ENCODE measurements around the gene GPR35. TPM values are rescaled to one million over a fixed set of nuclear protein-coding genes. Genes with fewer than 3 reads are reported as not detected.

Gene GPR35
- polyA plus RNA-seq, 1 experiment = 0.06 TPM

DNA sequence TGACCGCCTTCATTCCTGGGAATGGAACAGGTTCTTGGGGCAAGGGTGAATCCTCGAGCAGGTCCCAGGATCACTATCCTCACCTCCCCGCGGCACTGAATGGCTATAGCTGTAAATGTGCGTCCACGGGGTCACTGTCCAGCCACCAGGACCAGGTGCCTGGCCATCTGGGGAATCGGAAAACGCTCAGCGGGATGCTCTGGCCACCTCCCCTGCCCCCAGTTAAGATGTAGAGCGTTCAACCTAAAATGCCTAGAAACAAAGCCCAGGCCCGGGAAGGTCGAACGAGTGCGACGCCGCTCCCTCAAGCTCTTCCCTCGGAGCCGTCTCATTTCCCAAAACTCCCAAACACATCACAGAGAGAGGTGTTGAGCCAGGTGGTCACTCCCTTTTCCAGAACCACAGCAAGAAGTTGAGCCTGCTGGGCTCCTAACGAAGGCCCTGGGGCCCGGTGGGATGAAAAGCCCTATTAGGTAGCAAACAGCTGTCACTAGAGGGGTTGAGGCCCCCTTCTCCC lies 39.5 kb upstream of the GPR35 start:
- ChIA-PET POLR2A (interaction anchor here (0.5 to 2.9 kb wide), 8 partner anchors 10 to 450 kb away, joined by 3 to 22 read pairs (median 4); partner anchors contain the start of genes DUSP28 and RNPEPL1), CTCF (interaction anchor here (3.3 to 4.0 kb wide), 2 partner anchors 20 to 71 kb away, joined by 22 to 31 read pairs; no protein-coding TSS in a partner anchor)
- DNase-seq (ENCODE audit: low read depth, low spot score) = no peak
- H3K27me3 ChIP-seq (ENCODE audit: control insufficient read depth, insufficient read depth, low read length) = no peaks in the 10 kb centered on the region
- TF ChIP-seq CTCF (IDR thresholded peaks at IDR 0.05; ENCODE audit: low read depth, low read length) = no peak
- H3K4me3 ChIP-seq (ENCODE audit: low read depth, low read length) = peak overlapping the region; percentile 99
- no peaks in the 10 kb centered on the region; the same call in 1 of the 2 replicates for H3K9me3 ChIP-seq (ENCODE audit: control insufficient read depth, insufficient read depth, low read length)
- peak overlapping the region; percentile 78 for H3K27ac ChIP-seq (ENCODE audit: low read depth, low read length)

DNA sequence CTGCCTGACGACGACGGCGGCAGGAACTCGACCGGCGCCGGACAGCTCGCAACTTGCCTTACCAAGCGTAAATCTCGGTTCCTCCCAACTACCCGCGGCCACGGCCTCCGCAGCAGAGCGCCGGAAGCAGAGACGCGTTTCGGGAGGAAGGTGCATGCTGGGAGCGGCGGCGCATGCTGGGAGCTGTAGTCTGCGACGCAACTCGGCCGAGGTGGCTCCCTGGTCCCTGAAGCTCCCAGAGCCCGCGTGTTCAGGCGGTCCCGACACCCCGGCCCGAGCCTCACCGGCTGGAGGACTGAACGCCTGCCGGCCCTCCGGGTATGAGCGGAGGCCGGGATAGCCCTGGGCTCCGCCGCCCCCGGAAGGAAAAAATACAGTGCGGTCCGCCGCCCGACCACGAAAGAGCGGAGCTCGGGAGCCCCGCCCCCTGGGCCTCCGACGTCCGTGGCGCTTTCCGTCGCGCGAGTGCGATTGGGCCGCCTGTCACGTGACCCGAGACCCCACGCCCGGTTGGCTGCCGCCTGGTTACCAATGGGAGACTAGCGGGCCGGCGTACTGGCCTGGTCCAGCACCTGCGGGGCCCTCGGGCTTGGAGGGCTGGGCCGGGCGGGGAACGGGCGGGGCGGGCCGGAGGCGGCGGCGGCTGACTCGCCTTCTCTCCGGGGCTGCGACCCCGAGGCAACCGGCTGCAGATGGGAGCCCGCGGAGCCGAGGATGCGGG lies 38.9 kb upstream of the GPR35 start, which contains the start of gene CAPN10:
CAPN10 (plus strand) TSS at position 537 of the 721 bp plus-strand sequence; CDS start at position 715, 178 bp downstream.
- H3K4me3 ChIP-seq (ENCODE audit: low read depth, low read length) = peak within 1 kb of the TSS; percentile 99

DNA sequence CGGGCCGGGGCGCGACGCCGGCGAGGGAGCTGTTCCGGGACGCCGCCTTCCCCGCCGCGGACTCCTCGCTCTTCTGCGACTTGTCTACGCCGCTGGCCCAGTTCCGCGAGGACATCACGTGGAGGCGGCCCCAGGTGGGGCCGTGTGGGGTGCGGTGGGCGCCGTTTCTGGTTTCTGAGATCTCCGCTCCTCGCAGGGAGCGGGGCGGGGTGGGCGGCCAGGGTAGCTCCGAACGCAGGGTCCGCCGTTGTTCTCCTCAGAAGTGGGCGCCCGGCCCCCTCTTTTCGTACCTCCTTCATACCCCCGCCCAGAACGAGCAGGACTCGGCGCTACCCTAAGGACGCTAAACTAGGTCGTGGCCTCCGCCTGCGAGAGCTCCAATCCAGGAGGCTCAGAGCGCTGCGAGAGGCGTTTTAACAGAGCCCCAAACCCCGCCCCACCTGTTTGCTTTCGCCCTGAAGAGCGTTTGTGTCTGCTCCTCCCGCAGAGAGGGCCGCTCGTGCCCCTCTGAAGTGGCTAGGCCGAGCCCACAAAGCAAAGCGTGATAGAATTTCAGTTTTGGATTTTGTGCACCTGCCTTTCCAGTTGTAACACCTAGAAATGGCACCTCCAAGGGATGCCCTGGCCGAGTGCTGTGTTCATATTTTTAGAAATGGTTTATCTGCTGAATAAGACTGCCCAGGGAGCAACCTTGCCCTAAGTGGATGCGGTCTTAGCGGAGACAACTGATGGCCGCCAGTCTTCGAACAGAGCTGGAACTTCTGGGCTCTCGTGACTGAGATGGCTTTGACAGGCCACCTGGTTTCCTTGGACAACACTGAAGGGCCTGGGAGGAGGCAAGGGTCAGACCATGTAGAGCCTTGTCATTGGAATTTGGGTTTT lies 38.1 kb upstream of the GPR35 start:
- no peak overlapping the region for H3K27ac ChIP-seq (ENCODE audit: low read depth, low read length)
- ChIA-PET CTCF (interaction anchor here (3.3 to 4.0 kb wide), 2 partner anchors 21 to 73 kb away, joined by 22 to 31 read pairs; no protein-coding TSS in a partner anchor), POLR2A (interaction anchor here (0.9 to 2.9 kb wide), 6 partner anchors 11 to 253 kb away, joined by 3 to 22 read pairs (median 9); partner anchors contain the start of genes DUSP28 and RNPEPL1)
- no peak for DNase-seq (ENCODE audit: low read depth, low spot score)
- no peak for TF ChIP-seq CTCF (IDR thresholded peaks at IDR 0.05; ENCODE audit: low read depth, low read length)
- no peaks in the 10 kb centered on the region; the same call in 1 of the 2 replicates for H3K9me3 ChIP-seq (ENCODE audit: control insufficient read depth, insufficient read depth, low read length)
- H3K27me3 ChIP-seq (ENCODE audit: control insufficient read depth, insufficient read depth, low read length) = no peaks in the 10 kb centered on the region
- peak overlapping the region; percentile 99 for H3K4me3 ChIP-seq (ENCODE audit: low read depth, low read length)

More for the DNA sequence above, 38.9 kb upstream of the GPR35 start, which contains the start of gene CAPN10:
- TF ChIP-seq CTCF (IDR thresholded peaks at IDR 0.05; ENCODE audit: low read depth, low read length) = no peak
- ChIA-PET CTCF (interaction anchor here (3.3 to 4.0 kb wide), 2 partner anchors 20 to 72 kb away, joined by 22 to 31 read pairs; no protein-coding TSS in a partner anchor), POLR2A (interaction anchor here (0.5 to 2.9 kb wide), 9 partner anchors 10 to 451 kb away, joined by 3 to 22 read pairs (median 5); partner anchors contain the start of genes DUSP28 and RNPEPL1)
- Histone ChIP-seq H3K27me3 (ENCODE audit: control insufficient read depth, insufficient read depth, low read length) (no peaks in the 10 kb centered on the region), H3K9me3 (ENCODE audit: control insufficient read depth, insufficient read depth, low read length) (no peaks in the 10 kb centered on the region; the same call in 1 of the 2 replicates), H3K27ac (ENCODE audit: low read depth, low read length) (peak within 1 kb of the TSS; percentile 78)
- peak; percentile 78 for DNase-seq (ENCODE audit: low read depth, low spot score)

GRCh38 chr2:240588006-240588655 lies 37.1 kb upstream of the GPR35 start:
- Histone ChIP-seq H3K27me3 (ENCODE audit: control insufficient read depth, insufficient read depth, low read length) (no peaks in the 10 kb centered on the region), H3K27ac (ENCODE audit: low read depth, low read length) (no peak overlapping the region), H3K4me3 (ENCODE audit: low read depth, low read length) (peak overlapping the region; percentile 99), H3K9me3 (ENCODE audit: control insufficient read depth, insufficient read depth, low read length) (no peaks in the 10 kb centered on the region; the same call in 1 of the 2 replicates)
- ChIA-PET CTCF (interaction anchor here (1.4 to 4.0 kb wide), 3 partner anchors 22 to 74 kb away, joined by 5 to 31 read pairs (median 22); no protein-coding TSS in a partner anchor), POLR2A (interaction anchor here (0.5 kb wide), 1 partner anchor 368 kb away, joined by 3 read pairs; no protein-coding TSS in a partner anchor)
- no peak for TF ChIP-seq CTCF (IDR thresholded peaks at IDR 0.05; ENCODE audit: low read depth, low read length)
- no peak for DNase-seq (ENCODE audit: low read depth, low spot score)

Data from AG04450 (cell line).